Cardiac fibroblast (primary cell): ENCODE results near the gene CARD16.

Experiments used
- DNase-seq, 2 donors: peaks; one replicate each; pipeline versions ENCODE4 v3.0.0 to v3.0.0-alpha.2; 2010; ENCODE audit warnings: low read depth in 2 of 2
- H3K4me3 ChIP-seq, 2 donors: replicated peaks in 1 of 2; 1 replicate in 1 of 2; 2 replicates in 1 of 2; pipeline ENCODE4 v1.5.1; 2011; ENCODE audit warnings: low read depth in 2 of 2, low read length in 2 of 2, mild to moderate bottlenecking in 2 of 2, moderate library complexity in 1 of 2
- CTCF ChIP-seq: IDR thresholded peaks from one replicate; pipeline ENCODE4 v1.5.1; 2011; ENCODE audit warnings: low read depth, mild to moderate bottlenecking, low read length, inconsistent platforms

The CARD16 gene

GRCh38 chr11:105027678-105028077 is 17.5 kb downstream of the CARD16 start:
- DNase-seq, result no peak
- no peak overlapping the region for H3K4me3 ChIP-seq
- no peak for TF ChIP-seq CTCF

DNA sequence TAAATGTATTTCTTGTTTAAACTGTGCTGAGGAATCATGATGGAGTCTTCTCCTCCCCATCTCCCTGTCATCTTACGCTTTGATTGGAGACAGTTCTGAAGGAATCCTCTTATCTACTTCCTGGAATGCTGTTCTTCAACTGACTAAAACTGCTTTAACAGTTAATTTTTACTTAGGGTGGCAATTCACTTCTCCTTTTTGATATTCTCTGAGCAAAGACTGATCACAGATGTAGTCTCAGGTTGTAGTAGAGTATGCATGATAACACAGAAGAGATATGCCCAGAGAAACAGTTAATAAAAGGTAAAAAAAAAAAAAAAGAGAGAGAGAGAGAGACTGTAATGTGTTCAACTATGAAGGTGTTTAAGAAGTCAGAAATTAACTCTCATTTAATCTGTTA is 20.7 kb downstream of the CARD16 start:
- DNase-seq, result no peak
- no peak for TF ChIP-seq CTCF
- H3K4me3 ChIP-seq, result no peak overlapping the region

- no peak within 1 kb of the TSS for H3K4me3 ChIP-seq
- DNase-seq, result no peak
- TF ChIP-seq CTCF, result no peak
Measured at GRCh38 chr11:105023003-105023402, 22.1 kb downstream of the CARD16 start, which contains the start of gene CASP5. Gene CASP5, minus strand, starts transcription at chr11:105023168. Its CDS starts 32 bp downstream, at chr11:105023136.

GRCh38 chr11:105022527-105022926 is 22.6 kb downstream of the CARD16 start:
- TF ChIP-seq CTCF, result no peak
- H3K4me3 ChIP-seq, result no peak overlapping the region
- no peak for DNase-seq

- H3K4me3 ChIP-seq, result no peak overlapping the region
- TF ChIP-seq CTCF, result no peak
- DNase-seq, result no peak
Measured at GRCh38 chr11:105007463-105007862, 37.7 kb downstream of the CARD16 start.

DNA sequence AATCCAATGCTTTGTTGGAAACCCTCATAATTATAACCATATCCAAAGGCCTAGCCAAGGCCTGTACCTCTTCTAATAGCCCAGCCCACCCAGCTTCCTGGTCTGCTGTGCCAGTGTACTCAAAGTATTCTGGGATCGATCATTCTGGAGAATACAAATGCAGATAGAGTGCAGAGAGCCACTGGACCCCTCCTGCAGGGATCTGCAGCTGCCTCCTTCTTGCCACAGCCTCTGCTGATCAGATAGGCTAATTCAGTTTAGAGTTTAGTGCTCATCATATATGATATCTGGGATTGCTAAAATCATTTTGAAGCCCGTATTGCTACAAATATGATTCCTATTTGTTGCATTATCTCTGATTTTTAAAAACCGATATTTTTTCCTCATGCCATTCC is 39.7 kb downstream of the CARD16 start:
- H3K4me3 ChIP-seq, result no peak overlapping the region
- DNase-seq, result no peak
- TF ChIP-seq CTCF, result no peak

- H3K4me3 ChIP-seq, result no peak overlapping the region
- peak; percentile 48 to 56 for DNase-seq
- no peak for TF ChIP-seq CTCF
Measured at GRCh38 chr11:105004021-105004420, 41.1 kb downstream of the CARD16 start.
